ENCODE results near the gene MAST2.

GRCh38 chr1:45803299-45803780, at the start of gene MAST2:
- TF ChIP-seq, protein P1, sequence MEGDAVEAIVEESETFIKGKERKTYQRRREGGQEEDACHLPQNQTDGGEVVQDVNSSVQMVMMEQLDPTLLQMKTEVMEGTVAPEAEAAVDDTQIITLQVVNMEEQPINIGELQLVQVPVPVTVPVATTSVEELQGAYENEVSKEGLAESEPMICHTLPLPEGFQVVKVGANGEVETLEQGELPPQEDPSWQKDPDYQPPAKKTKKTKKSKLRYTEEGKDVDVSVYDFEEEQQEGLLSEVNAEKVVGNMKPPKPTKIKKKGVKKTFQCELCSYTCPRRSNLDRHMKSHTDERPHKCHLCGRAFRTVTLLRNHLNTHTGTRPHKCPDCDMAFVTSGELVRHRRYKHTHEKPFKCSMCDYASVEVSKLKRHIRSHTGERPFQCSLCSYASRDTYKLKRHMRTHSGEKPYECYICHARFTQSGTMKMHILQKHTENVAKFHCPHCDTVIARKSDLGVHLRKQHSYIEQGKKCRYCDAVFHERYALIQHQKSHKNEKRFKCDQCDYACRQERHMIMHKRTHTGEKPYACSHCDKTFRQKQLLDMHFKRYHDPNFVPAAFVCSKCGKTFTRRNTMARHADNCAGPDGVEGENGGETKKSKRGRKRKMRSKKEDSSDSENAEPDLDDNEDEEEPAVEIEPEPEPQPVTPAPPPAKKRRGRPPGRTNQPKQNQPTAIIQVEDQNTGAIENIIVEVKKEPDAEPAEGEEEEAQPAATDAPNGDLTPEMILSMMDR (IDR thresholded peaks at IDR 0.05), result no peak
- peak; percentile 43 for TF ChIP-seq POLR2A (IDR thresholded peaks at IDR 0.05)

Data from testis (tissue), 2 donors.